ENCODE measurements around the gene AGFG1. TPM values are rescaled to one million over a fixed set of nuclear protein-coding genes. Genes with fewer than 3 reads are reported as not detected.

The AGFG1 gene
- total RNA-seq, 6 donors from 2014 or later = 24.1 to 99.6 (median 71.2) TPM

DNA sequence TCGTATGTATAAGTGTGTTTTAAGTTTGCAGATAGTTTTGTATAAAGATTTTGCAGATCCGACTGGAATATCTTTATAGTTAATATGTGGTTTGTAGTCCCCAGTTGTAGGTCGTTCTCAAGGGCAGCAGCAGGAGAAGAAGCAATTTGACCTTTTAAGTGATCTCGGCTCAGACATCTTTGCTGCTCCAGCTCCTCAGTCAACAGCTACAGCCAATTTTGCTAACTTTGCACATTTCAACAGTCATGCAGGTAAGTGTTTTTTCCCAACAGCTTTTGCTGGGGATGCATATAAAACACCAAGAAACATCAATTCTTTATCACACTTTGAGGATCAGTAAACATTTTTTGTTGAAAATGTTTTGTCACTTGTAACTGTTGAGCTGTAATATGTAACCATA, 52.7 kb downstream of the AGFG1 start:
- no peak for DNase-seq
- Histone ChIP-seq H3K9me3 (no peaks in the 10 kb centered on the region), H3K27me3 (no peaks in the 10 kb centered on the region), H3K4me1 (peaks cover 0 to 2% (median under 1%) of the 10 kb centered on the region in 4 donors), H3K4me3 (no peak overlapping the region), H3K36me3 (peaks cover 6 to 58% (median 14%) of the 10 kb centered on the region in 4 donors), H3K27ac (no peak overlapping the region)
- TF ChIP-seq POLR2AphosphoS5 (IDR thresholded peaks at IDR 0.05) (no peak), EP300 (IDR thresholded peaks at IDR 0.05) (no peak), POLR2A (IDR thresholded peaks at IDR 0.05) (no peak)
- TF ChIP-seq, protein P1, sequence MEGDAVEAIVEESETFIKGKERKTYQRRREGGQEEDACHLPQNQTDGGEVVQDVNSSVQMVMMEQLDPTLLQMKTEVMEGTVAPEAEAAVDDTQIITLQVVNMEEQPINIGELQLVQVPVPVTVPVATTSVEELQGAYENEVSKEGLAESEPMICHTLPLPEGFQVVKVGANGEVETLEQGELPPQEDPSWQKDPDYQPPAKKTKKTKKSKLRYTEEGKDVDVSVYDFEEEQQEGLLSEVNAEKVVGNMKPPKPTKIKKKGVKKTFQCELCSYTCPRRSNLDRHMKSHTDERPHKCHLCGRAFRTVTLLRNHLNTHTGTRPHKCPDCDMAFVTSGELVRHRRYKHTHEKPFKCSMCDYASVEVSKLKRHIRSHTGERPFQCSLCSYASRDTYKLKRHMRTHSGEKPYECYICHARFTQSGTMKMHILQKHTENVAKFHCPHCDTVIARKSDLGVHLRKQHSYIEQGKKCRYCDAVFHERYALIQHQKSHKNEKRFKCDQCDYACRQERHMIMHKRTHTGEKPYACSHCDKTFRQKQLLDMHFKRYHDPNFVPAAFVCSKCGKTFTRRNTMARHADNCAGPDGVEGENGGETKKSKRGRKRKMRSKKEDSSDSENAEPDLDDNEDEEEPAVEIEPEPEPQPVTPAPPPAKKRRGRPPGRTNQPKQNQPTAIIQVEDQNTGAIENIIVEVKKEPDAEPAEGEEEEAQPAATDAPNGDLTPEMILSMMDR (IDR thresholded peaks at IDR 0.05) = no peak
- 86 to 97% methylated on average over 4 of the region's 4 CpGs for WGBS, 2 donors
- no peak for ATAC-seq (ENCODE audit: low FRiP score in 2 of 2)

GRCh38 chr2:227527351-227527750, 55.4 kb downstream of the AGFG1 start:
- TF ChIP-seq, protein P1 (IDR thresholded peaks at IDR 0.05) = no peak
- TF ChIP-seq POLR2AphosphoS5 (IDR thresholded peaks at IDR 0.05) (no peak), EP300 (IDR thresholded peaks at IDR 0.05) (no peak), POLR2A (IDR thresholded peaks at IDR 0.05) (no peak)
- Histone ChIP-seq H3K4me3 (no peak overlapping the region), H3K4me1 (no peaks in the 10 kb centered on the region), H3K27ac (no peak overlapping the region), H3K27me3 (no peaks in the 10 kb centered on the region), H3K9me3 (no peaks in the 10 kb centered on the region), H3K36me3 (peaks cover 6 to 65% (median 14%) of the 10 kb centered on the region in 4 donors)
- DNase-seq (no peak), ATAC-seq (ENCODE audit: low FRiP score in 2 of 2) (no peak)
- 90 to 94% methylated on average over 2 of the region's 2 CpGs for WGBS, 2 donors

DNA sequence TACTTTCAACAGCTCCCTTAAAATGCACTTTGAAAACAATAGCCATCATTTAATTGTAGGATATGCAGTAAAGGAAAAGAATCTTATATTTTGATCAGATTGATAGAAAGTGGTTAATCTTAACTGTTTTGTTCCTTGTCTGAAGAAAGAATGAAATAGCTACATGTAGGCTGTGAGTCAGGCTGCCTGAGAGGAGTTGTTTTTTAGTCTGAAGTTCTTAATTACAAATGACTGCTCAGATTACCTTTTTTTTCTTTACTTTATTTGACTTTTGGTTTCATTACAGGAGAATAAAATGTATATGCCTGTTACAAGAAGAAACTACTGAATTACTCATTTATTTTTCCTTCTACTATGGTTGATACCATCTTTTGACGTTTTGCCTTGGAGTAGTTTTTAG, 56.8 kb downstream of the AGFG1 start:
- no peak for TF ChIP-seq EP300 (IDR thresholded peaks at IDR 0.05)
- TF ChIP-seq POLR2AphosphoS5 (IDR thresholded peaks at IDR 0.05) = no peak
- TF ChIP-seq, protein P1 (IDR thresholded peaks at IDR 0.05) = no peak
- TF ChIP-seq POLR2A (IDR thresholded peaks at IDR 0.05) = no peak
- Histone ChIP-seq H3K4me1 (no peaks in the 10 kb centered on the region), H3K9me3 (no peaks in the 10 kb centered on the region), H3K27me3 (no peaks in the 10 kb centered on the region), H3K36me3 (peaks cover 6 to 71% (median 18%) of the 10 kb centered on the region in 4 donors), H3K27ac (no peak overlapping the region), H3K4me3 (no peak overlapping the region)
- ATAC-seq (ENCODE audit: low FRiP score in 2 of 2) (no peak), DNase-seq (no peak)
- WGBS, 2 donors = 84 to 100% methylated on average over 1 of the region's 1 CpG

- H3K36me3 ChIP-seq = peaks cover 0 to 70% (median 17%) of the 10 kb centered on the region in 4 donors
- 95 to 97% methylated on average over 2 of the region's 2 CpGs for WGBS, 2 donors
Measured at GRCh38 chr2:227529871-227530270, 57.9 kb downstream of the AGFG1 start.

More at GRCh38 chr2:227529871-227530270, 57.9 kb downstream of the AGFG1 start:
- no peaks in the 10 kb centered on the region for H3K9me3 ChIP-seq
- H3K27me3 ChIP-seq = no peaks in the 10 kb centered on the region
- H3K4me3 ChIP-seq = no peak overlapping the region
- H3K4me1 ChIP-seq = no peaks in the 10 kb centered on the region
- H3K27ac ChIP-seq = no peak overlapping the region
- no peak for DNase-seq
- TF ChIP-seq POLR2A (IDR thresholded peaks at IDR 0.05) (no peak), EP300 (IDR thresholded peaks at IDR 0.05) (no peak), POLR2AphosphoS5 (IDR thresholded peaks at IDR 0.05) (no peak)
- TF ChIP-seq, protein P1 (IDR thresholded peaks at IDR 0.05) = no peak
- ATAC-seq (ENCODE audit: low FRiP score in 2 of 2) = no peak

All from upper lobe of left lung (tissue), 6 donors.